NCI-H2081 treated with DMSO at 0.1 percent for 48 hours (cell line): Measurements from ENCODE around the gene TTC28.
"Not testable (repeated sequence)": the region's sequence is repeated elsewhere in the genome, so short reads cannot be mapped to it uniquely, and the experiment has no call there.

Experiments used
- DNase-seq: peaks from one replicate; lab custom pipeline; 2025; lab: John Stamatoyannopoulos, UW

TTC28 gene

DNA sequence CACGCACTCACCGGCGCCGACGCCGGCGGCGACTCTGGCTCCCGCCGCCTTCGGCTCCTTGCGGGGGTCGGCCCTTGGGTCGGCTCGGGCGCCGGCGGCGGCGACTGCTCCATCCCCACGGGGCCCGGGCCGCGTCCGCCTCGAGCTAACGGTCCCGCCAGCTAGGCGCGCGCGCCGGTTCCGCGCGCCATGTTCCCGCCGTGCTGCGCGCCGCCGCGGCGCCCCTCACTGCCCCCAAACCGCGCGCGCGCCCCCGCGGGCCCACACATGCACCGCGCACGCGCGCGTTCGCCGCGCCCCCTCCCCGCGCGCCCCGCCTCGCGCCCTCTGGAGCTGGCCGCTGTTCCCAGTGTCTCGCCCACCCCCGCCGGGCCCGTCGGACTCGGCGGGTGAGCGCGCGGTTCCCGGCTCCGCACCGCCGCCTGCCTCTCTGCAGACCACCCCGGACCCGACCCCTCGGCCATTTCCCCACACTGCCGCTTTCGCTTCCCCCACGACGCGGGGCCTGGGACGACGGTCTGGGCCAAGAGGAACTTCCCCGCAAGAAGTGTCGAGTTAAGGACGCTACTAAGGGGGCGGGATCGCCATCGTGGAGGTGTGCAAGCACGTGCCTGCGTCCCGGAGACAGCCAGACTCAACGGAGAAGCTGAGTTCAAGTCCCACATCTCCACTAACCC is at the start of gene TTC28:
Gene TTC28, minus strand, starts transcription at position 230 of the 677 bp plus-strand sequence. Its CDS starts 117 bp downstream, at position 113.
- DNase-seq = not testable (repeated sequence)

DNA sequence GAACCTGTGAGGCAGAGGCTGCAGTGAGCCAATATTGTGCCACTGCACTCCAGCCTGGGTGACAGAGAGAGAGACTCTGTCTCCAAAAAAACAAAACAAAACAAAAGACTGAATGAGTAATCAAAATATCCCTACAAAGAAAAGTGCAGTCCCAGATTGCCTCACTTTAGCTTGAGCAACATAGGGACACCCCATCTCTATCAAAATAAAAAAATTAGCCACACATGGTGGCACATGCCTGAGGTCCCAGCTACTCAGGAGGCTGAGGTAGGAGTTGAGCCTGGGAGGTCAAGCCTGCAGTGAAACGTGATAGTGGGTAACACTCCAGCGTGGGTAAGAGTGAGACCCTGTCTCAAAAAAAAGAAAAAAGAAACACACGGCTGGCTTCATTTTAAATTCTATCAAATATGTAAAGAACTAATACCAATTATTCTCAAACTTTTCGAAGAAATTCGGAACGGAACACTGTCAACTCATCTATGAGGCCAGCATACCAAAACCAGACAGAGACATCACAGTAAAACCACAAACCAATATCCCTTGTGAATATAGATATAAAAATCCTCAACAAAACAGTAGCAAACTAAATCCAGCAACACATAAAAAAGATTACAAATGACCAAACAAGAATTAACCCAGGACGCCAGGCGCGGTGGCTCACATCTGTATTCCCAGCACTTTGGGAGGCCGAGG is 49.1 kb upstream of the TTC28 start:
- no peak for DNase-seq

DNA sequence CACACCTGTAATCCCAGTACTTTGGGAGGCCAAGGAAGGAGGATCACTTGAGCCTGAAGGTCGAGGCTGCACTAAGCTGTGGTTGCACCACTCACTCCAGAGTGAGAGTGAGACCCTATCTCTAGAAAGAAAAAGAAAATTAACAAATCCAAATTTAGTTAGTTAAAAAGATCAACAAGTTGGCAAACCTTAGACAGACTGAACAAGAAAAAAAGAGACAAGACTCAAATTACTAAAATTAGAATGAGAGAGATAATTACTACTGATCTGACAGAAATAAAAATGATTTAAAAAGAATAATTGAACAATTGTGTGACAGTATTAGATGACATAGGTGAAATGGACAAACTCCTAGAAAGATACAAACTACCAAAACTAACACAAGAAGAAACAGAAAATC is 48.4 kb upstream of the TTC28 start:
- DNase-seq = no peak

DNA sequence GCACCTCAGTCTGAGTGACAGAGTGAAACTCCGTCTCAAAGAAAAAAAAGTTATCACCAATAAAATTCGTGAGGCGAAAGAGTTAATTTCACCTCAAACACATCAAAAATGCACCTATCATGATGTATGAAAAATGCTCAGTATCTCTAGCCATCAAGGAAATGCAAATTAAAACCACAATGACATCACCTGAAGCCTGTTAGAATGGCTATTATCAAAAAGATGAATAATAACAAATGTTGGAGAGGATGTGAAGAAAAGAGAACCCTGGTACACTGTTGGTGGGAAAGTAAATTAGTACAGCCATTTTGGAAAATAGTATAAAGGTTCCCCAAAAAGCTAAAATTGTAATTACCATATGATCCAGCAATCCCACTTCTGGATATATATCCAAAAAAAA is 38.4 kb upstream of the TTC28 start:
- DNase-seq = no peak

DNA sequence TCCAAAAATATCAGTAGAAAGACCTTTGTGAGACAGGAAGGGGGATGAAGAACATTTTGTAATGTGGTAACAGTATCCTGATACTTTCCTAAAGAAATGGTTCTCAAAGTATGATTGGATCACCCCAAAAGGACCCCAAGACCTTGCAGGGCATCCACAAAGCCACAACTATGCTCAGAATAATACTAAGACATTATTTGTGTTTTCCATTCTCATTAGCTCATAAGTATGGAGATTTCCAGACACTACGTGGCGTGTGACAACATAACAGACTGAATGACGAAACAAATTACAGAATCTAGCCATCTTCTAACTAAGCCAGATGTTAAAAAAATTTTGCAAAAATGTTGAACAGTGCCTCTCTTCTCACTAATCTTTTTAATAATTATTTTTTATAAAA is 37.0 kb upstream of the TTC28 start:
- DNase-seq = no peak

DNA sequence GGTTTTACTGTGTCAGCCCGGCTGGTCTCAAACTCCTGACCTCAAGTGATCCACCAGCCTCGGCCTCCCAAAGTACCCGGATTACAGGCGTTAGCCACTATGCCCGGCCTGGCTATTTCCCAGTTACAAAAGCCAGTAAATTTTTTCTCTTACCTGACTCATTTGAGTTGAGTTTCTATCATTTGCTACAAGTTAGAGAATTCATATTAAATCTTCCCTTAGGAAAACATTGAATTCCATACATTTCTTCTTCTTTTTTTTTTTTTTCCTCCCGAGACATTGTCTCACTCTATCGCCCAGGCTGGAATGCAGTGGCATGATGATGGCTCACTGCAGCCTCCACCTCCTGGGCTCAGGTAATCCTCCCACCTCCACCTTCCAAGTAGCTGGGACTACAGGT is 36.0 kb upstream of the TTC28 start:
- DNase-seq = no peak

DNA sequence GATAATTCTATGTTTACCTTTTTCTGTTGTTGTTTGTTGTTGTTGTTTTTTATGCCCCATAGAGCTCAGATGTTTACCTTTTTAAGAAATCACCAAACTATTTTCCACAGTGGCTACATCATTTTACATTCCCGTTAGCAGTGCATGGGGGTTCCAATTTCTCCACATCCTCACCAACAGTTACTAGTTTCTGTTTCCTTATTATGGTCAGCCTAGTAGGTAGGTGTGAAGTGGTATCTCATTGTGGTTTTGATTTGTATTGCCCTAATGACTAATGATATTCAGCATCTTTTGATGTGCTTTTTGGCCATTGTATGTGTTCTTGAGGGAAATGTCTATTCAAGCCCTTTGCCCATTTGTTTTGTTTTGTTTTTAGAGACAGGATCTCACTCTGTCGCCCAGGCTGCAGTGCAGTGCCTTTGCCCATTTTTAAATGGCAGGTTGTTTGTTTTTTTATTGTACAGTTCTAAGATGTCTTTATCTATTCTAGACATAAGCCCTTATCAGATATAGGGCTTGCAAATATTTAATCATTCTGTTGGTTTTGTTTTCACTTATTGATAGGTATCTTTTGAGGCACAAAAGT is 34.5 kb upstream of the TTC28 start:
- no peak for DNase-seq

DNA sequence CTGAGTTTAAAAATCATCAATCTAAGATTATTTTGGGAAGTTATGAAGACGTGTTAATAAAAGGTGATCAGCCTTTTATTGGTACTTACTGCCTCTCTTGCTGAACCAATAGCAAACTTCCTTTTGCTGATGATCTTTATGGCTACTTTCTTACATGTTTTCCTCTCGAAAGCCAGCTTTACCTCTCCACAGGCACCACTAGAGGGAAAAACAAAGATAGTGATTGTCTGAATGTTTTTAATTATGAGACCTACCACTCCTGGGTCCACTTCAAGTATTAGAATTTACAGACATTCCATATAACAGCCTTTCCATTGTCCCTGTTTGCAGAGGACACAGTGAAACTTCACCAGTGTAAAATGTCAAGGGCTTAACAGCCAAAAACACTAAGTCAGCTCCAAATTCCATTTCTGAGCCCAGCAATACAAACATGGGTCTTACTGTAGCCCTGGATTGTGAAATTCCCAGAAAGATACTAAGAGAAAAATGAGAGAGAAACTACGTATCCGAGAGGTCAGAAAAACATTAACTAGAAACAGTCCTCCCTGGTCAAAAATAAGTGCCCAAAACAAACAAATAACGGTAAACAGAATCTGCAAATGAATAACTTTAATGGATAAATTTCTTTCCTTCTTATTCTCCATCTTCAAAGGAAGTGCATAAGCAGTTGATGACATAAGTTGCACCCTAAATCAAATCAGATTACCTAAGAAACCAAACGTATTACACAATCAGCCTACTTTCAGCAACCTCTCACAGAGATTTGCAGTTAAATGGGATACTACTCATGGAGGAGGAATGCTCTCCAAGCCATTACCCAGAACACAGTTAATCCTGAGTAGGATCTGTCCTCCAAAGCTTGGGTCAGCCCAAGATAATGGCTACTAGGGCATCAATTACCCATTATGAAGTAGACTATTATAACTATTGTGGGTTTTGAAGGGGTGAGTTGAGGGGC is 32.5 kb upstream of the TTC28 start:
- no peak for DNase-seq

DNA sequence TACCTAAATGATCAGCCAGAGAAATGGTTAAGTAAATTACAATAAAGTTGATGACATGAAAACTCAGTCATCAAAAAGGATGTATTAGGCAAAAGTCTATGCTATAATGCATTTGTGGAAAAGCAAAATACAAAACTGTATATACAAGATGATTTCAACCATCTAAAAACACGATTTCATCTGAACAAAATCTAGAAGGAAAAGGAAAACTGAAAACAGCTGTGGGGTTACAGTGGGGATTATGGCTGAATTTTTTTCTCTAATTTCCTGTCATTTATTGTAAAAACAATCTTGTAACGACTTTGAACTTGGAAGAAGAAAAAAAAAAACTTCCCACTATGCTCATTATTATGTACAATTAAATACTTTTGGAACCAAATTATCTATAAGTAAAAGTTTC is 31.7 kb upstream of the TTC28 start:
- DNase-seq = no peak

DNA sequence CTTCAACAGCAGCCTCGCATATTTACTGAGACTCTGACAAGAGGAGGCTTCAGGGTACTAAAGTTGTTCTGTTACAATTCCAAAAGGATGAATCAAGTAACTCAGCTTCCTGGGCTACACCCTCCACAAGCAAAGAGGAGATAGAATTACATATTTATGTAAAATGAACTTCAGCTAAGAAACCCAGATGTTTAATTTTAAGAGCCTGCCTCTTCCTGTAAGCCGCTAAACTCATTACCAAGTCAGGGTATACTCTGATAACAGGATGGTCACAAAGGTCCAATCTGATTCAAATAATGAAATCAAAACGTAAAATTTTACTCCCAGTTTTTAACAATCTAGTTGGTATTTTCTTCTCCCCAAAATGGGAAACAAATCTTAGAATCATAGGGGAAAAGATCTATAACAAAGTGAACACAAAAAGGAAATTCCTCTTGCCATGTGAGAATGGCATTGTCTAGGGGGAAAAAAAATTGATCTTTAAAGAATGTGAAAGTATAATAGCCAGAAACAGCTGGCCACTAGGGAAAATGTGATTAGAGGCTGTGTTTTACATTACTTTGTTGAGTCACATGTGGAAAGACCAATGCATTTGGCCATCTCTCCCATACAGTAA is 31.0 kb upstream of the TTC28 start:
- no peak for DNase-seq

DNA sequence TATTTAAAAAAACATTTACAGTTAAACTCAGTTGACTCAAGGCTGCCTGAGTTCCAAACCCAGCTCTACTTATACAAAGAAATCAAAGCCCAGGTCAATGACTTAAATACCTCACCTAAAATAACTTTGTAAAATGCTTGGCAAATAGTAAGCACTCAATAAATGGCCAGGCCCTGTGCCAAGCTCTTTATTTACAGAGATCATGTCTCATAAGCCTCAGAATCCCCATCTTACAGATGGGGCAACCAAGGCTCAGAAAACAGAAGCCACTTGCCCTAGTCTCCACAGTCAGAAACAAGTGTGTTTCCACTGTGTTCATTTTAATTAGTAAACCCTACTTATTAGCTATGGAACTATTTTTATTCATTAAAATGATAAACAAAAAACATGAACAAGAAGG is 30.5 kb upstream of the TTC28 start:
- DNase-seq = no peak

DNA sequence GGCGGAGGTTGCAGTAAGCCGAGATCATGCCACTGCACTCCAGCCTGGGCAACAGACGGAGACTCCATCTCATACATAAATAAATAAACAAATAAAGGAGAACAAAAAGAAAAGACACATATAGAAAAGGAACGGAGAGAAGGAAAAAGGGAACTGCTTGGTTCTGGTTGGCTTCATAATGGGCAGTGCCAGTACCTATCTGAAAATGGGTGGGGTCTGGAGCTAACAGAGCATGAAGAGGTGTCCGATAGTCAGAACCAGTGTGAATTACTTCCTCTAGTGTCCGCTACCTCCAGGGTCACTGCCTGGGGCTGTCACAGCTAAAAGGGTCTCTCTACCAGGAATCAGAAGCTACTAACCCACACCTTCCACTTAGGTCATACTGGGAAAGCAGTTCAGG is 27.2 kb upstream of the TTC28 start:
- no peak for DNase-seq

DNA sequence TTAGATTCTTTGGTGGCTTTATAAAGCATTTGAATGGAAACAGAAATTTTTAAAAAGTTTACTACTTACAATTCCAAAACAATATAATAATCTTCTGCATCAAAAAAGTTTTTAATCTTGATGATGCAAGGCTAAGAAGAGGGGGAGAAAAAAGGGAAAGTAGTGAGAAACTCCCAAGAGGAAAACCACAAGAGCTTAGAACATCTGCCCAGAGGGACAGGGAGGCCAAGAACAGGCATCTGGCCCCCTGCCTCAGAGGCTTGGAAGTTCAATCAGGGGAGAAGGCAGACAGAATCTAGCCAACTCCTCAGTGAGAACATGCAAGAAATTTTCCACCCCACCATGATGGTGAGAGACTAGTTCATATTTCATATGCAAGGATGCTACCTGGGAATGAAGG is 23.8 kb upstream of the TTC28 start:
- no peak for DNase-seq

DNA sequence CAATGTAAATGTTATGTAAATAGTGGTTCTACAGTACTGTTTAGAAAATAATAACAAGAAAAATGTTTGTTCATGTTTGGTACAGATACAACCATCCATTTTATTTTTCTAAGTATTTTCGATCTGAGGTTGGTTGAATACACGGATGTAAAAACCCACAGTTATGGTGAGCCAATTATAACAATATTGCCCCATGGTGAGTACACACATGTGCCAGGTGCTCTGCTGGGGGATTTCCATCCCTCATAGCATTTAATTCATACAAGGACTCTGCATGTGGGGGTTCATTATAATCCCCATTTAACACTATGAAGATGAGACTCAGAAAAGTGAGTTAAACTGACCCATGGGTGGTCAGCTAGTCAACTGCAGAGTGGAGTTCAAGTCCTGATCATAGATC is 23.3 kb upstream of the TTC28 start:
- DNase-seq = no peak

DNA sequence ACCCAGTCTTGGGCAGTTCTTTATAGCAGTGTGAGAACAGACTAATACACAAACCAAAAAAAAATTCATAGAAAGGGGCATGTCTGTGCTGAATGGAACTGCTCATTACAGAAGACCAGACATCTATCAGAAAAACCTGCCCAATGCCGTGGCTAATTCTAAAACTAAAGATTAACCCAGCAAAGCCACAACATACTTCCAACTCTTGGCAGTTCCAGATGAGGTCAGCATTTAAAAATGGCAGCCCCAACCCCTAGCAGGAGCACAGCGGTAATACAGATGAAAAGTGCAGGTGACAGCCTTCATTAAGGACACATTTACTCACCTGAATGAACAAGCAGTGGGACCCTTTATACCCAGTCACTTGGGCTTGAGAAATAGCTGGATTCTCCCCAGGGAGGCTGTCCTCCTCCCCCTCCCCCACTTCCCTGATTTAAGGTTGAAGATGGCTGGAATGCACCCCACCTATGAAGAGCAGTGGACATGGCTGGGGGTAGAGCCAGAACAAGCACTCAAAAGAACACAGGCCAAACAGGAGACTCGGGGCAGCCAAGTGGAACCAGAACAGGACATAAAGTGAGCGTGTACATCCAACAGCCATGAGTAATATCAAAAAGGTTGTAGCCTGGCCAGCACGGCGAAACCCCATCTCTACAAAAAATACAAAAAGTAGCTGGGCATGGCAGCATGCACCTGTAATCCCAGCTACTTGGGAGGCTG is 13.6 kb upstream of the TTC28 start:
- not testable (repeated sequence) for DNase-seq

DNA sequence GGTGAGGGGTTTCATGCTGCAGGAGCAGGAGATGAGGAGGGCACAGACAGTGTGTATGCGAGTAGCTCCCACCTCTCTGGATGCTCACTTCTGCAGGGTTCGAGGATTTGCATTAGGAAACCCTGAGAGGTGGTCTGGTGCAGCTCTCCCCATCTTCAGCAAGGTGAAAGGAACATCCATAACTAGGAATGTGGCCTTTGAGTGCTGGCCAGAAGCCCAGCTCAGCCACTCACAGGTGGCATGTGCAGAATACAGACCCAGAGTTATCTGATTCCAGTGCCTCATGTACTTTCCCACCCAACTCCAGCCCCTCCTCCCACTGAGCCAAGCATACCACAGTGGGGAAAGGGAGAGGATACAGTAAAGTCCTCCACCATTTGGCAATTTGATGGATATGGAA is 10.2 kb upstream of the TTC28 start:
- not testable (repeated sequence) for DNase-seq

DNA sequence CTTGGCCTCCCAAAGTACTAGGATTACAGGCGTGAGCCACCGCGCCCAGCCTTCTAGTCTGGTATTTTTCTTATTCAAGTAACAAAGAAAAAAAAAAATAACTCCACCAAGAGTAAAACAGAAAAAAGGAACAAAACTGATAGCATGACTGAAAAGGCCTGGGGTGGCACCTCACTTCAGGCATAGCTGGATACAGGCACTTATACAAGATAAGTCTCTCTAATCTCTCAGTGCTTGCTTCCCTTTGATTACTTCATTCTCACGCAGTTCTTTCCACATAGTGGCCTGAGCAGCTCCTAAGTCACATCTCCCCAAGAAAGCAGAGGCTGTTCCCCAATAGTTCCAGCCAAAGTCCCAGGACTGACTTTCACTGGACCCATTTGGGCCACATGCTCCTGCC is 3.3 kb upstream of the TTC28 start:
- not testable (repeated sequence) for DNase-seq

DNA sequence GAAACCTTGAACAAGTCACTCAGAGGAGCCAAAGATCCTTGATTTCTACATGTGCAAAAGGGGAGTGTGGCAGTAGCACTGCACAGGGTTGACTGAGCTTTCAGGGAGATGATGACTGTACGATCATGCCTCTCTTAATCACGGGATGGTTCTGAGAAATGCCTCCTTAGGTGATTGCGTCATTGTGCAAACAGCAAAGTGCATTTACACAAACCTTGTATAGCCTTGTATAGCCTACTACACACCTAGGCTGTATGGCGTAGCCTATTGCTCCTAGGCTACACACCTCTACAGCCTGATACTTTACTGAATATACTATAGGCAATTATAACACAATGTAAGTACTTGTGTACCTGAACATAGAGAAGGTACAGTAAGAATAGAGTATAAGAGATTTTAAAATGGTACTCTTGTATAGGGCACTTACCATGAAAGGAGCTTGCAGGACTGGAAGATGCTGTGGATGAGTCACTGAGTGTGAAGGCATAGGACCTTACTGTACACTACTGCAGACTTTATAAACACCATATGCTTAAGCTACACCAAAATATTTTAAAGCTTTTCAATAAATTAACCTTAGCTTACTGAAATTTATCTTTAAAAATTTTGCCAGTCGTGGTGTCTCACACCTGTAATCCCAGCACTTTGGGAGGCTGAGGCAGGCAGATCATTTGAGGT is 1.3 kb upstream of the TTC28 start:
- not testable (repeated sequence) for DNase-seq

DNA sequence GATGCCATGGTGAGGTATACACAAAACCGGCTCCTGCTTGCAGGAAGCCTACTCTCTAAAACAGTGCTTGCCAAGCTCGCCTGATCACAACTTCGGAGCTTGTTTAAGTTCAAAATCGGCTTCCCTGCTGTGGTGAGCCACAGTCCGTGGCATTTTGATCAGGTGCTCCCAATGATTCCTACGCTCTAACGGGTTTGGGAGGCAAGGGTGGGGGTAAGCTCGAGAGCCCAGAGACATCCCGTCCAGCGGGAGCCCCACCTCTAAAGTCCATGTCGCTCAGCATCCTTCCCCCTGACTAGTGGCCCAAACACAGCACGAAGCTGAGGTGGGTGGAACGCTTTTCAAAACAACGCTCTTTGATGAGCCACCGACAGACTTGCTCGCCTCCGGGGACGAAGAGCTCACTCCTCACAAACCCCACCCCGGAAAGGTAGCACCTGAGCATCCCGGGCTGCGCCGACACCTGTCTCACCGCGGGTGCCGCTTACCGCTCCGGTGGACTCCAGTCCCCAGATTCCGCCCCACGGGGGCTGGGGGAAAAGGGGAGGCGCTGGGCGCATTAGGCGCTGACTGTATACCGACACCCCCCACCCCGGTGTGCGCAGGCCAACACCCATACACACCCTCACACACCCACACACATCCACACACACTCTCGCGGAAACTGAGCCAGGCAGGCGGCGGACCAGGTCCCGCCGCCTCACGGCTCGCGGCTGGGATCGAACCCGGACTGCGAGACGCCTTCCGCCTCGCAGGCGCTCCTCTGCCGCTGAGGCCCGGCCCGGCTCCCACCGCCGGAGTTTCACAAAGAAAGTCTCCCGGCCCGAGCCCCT is 646 bp downstream of the TTC28 start:
- not testable (repeated sequence) for DNase-seq

DNA sequence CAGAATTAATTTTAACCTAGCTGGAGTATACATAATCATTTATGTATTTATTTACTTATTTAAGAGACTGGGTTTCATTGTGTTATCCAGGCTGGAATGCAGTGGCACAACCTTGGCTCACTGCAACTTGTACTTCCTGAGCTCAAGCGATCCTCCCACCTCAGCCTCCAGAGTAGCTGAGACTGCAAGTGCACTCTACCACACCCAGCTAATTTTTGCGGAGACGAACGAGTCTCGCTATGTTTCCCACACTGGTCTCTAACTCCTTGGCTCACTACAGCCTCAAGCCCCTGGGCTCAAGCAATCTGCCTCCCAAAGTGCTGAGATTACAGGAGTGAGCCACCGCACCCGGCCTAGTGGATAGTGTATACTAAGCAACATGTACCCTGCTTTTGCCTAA is 1.5 kb downstream of the TTC28 start:
- not testable (repeated sequence) for DNase-seq
